D721Med (cell line): ENCODE data around the gene CDKN2B.
"Not testable (repeated sequence)": the region's sequence is repeated elsewhere in the genome, so short reads cannot be mapped to it uniquely, and the experiment has no call there.

Source experiments
- DNase-seq: peaks from one replicate; pipeline ENCODE4 v3.0.0; 2011; ENCODE audit warnings: low spot score; ENCODE audit not compliant: insufficient read length
- FAIRE-seq: peaks from 2 replicates; lab custom pipeline; 2011; peaks lifted over from hg19 to GRCh38; lab: Jason Lieb, UNC
- CTCF ChIP-seq: IDR thresholded peaks from 2 replicates; pipeline ENCODE4 v1.5.1; 2012; ENCODE audit warnings: mild to moderate bottlenecking, control low read depth; ENCODE audit not compliant: insufficient read depth; ENCODE audit errors: missing control alignments

CDKN2B gene

GRCh38 chr9:22008717-22009505 is at the start of gene CDKN2B:
TSS of gene CDKN2B (minus strand) at chr9:22009305. CDS start at chr9:22008953, 352 bp downstream.
- FAIRE-seq (no peak), DNase-seq (peak; percentile 78)
- TF ChIP-seq CTCF: peak; percentile 58

GRCh38 chr9:22057972-22058371 is 48.9 kb upstream of the CDKN2B start:
- FAIRE-seq, DNase-seq: not testable (repeated sequence)

- DNase-seq (no peak), FAIRE-seq (no peak)
- TF ChIP-seq CTCF: no peak
Observed at GRCh38 chr9:22056402-22056801, 47.3 kb upstream of the CDKN2B start.

GRCh38 chr9:22055090-22055489 is 46.0 kb upstream of the CDKN2B start:
- TF ChIP-seq CTCF: no peak
- DNase-seq: no peak
- FAIRE-seq: no peak

- DNase-seq (no peak), FAIRE-seq (no peak)
- no peak for TF ChIP-seq CTCF
Observed at GRCh38 chr9:22054529-22054928, 45.4 kb upstream of the CDKN2B start.

GRCh38 chr9:22054076-22054475 is 45.0 kb upstream of the CDKN2B start:
- no peak for DNase-seq
- no peak for FAIRE-seq
- no peak for TF ChIP-seq CTCF

GRCh38 chr9:22053178-22053577 is 44.1 kb upstream of the CDKN2B start:
- no peak for TF ChIP-seq CTCF
- no peak for FAIRE-seq
- no peak for DNase-seq
